Measurements from ENCODE around the gene TMEM63B.

GRCh38 chr6:44099192-44099591, 28.2 kb upstream of the TMEM63B start:
- no peak for TF ChIP-seq CTCF (IDR thresholded peaks at IDR 0.05)
- TF ChIP-seq POLR2A (IDR thresholded peaks at IDR 0.05) = no peak

Data from prostate gland (tissue), 2 donors.